PC-3 (cell line): ENCODE data around the gene API5. TPM values are rescaled to one million over a fixed set of nuclear protein-coding genes. Genes with fewer than 3 reads are reported as not detected.

Experiments used
- ATAC-seq: fragments of 200-7000 bp; cut with Tn5 transposase; 2 replicates; pipeline ENCODE4 v1.9.1; 2020; ENCODE audit warnings: mild to moderate bottlenecking, moderate library complexity
- BruUV-seq: library from RNA; stranded (reverse); fragments of 400-500 nt; replicated peaks from 2 replicates; lab custom pipeline; 2021; lab: Mats Ljungman, UMichigan
- CTCF ChIA-PET: fragments of 300-600 bp; sonication (Branson Sonifier 250); formaldehyde crosslinking; loops from one replicate; lab custom pipeline; 2022; ENCODE audit warnings: antibody characterized with exemption; lab: Charles Lee
- POLR2A ChIA-PET: fragments of 300-600 bp; sonication (Branson Sonifier 250); formaldehyde crosslinking; loops from one replicate; lab custom pipeline; 2022; ENCODE audit warnings: antibody characterized with exemption; ENCODE audit not compliant: unreplicated experiment; lab: Charles Lee
- DNase-seq: peaks from one replicate; pipeline ENCODE4 v3.0.0-alpha.2; 2015
- H2AFZ ChIP-seq: fragments of 300-600 bp; sonication (generic); 2 replicates; pipeline ENCODE4 v1.6.0; 2016; ENCODE audit warnings: antibody characterized with exemption, low read length
- H3F3A ChIP-seq: fragments of 300-600 bp; sonication (generic); one replicate; pipeline ENCODE4 v1.6.0; 2017; ENCODE audit warnings: antibody characterized with exemption, low read length, control low read depth, mild to moderate bottlenecking; ENCODE audit not compliant: unreplicated experiment
- H3K27ac ChIP-seq: fragments of 300-600 bp; sonication (generic); 2 replicates; pipeline ENCODE4 v1.5.1; 2016; ENCODE audit warnings: mild to moderate bottlenecking, low read length
- H3K27me3 ChIP-seq: fragments of 300-600 bp; sonication (generic); 2 replicates; pipeline ENCODE4 v1.6.1; 2016; ENCODE audit warnings: low read length, mixed read lengths
- H3K36me3 ChIP-seq: fragments of 300-600 bp; sonication (generic); 2 replicates; pipeline ENCODE4 v1.6.1; 2016; ENCODE audit warnings: low read depth, mixed run types, low read length, mixed read lengths
- H3K4me1 ChIP-seq: fragments of 300-600 bp; sonication (generic); 2 replicates; pipeline ENCODE4 v1.5.1; 2016; ENCODE audit warnings: low read length; ENCODE audit not compliant: insufficient read depth
- H3K4me2 ChIP-seq: fragments of 300-600 bp; sonication (generic); 2 replicates; pipeline ENCODE4 v1.6.0; 2016; ENCODE audit warnings: low read length
- H3K4me3 ChIP-seq: fragments of 300-600 bp; sonication (generic); 2 replicates; pipeline ENCODE4 v1.5.1; 2016; ENCODE audit warnings: mild to moderate bottlenecking, low read length, mixed read lengths
- H3K79me2 ChIP-seq: fragments of 300-600 bp; sonication (generic); 2 replicates; pipeline ENCODE4 v1.6.1; 2017; ENCODE audit warnings: low read length, mixed read lengths
- H3K9ac ChIP-seq: fragments of 300-600 bp; sonication (generic); 2 replicates; pipeline ENCODE4 v1.6.0; 2016; ENCODE audit warnings: mild to moderate bottlenecking, low read length
- H3K9me2 ChIP-seq: fragments of 300-600 bp; sonication (generic); replicated peaks from 2 replicates; pipeline ENCODE4 v1.6.1; 2016; ENCODE audit warnings: mixed run types, low read length, mixed read lengths
- H3K9me3 ChIP-seq: fragments of 300-600 bp; sonication (generic); 2 replicates; pipeline ENCODE4 v1.6.1; 2016; ENCODE audit warnings: low read length, mixed read lengths
- H4K20me1 ChIP-seq: fragments of 300-600 bp; sonication (generic); 2 replicates; pipeline ENCODE4 v1.6.1; 2016; ENCODE audit warnings: low read length, mixed read lengths
- EZH2 ChIP-seq: fragments of 300-600 bp; sonication (generic); IDR thresholded peaks from one replicate; pipeline ENCODE4 v1.6.1; 2017; ENCODE audit warnings: antibody characterized with exemption, mild to moderate bottlenecking, low read length; ENCODE audit not compliant: unreplicated experiment
- EZH2phosphoT487 ChIP-seq: fragments of 300-600 bp; sonication (generic); IDR thresholded peaks from 2 replicates; pipeline ENCODE4 v1.6.1; 2018; ENCODE audit warnings: mild to moderate bottlenecking, antibody characterized with exemption, low read length, borderline replicate concordance
- intact Hi-C: fragments of 100-400 bp; cut with micrococcal nuclease; formaldehyde crosslinking; loops from 2 replicates; pipeline ENCODE4 v1.9.0; 2023
- total RNA-seq: library from RNA; depleted of rRNA; stranded (reverse); fragments of >200 nt; gene quantifications from 2 replicates; pipeline ENCODE4 v1.2.3, GENCODE V29; 2014
- TF ChIP-seq, protein P1 (sequence below): fragments of 300-600 bp; sonication (generic); conservative IDR thresholded peaks from 2 replicates; pipeline ENCODE4 v1.5.1; 2017; ENCODE audit warnings: antibody characterized with exemption, low read depth, mild to moderate bottlenecking, low read length

The API5 gene
- total RNA-seq, 1 experiment from 2014 or later = 79.5 TPM

DNA sequence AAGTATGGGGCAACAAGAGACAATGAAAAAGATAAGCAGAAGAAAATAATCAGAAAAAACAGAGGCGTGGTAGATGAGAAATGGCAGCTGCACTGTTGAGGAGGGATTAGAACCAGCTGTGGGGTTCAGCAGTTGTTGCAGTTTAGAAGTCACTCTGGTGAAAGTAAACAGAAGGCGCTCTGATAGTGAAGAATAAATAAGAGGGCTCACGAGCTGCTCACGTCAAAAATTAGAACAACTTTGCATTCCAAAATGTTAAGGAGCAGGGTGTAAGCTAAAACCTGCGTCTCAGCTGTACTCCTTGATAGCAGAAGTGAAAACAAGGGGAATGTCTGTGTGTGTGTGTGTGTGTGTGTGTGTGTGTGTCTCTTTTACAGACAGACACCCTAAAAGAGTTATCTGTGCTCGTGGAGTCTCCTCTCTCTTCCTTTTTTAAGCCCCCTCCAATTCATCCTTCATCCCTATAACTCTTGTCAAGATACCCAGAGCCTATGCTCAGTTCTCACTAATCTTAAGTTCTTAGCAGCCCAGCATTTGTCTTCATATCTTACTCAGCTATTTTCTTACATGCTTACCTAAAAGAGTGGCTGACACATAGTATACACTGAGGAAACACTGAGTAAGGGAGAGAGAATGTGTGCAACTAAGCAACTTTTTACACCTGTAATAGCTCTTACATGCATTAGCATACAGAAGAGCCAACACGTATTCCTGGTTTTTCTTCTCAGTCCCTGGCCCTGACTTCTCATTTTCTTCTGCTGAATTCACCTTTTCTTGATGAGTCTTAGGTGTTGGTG, 55.8 kb downstream of the API5 start:
- intact Hi-C loops = no loop called here
- Histone ChIP-seq H3K79me2 (peaks cover 93% of the 10 kb centered on the region), H3K9me3 (no peaks in the 10 kb centered on the region), H4K20me1 (peaks cover 14% of the 10 kb centered on the region), H3K9ac (no peak overlapping the region), H3K9me2 (no peaks in the 10 kb centered on the region), H3K4me2 (no peak overlapping the region), H3F3A (no peaks in the 10 kb centered on the region), H3K27ac (no peak overlapping the region), H3K4me1 (no peaks in the 10 kb centered on the region), H3K4me3 (no peak overlapping the region), H3K27me3 (no peaks in the 10 kb centered on the region), H3K36me3 (peaks cover 4% of the 10 kb centered on the region; the same call in 1 of the 2 replicates), H2AFZ (no peak overlapping the region)
- ChIA-PET POLR2A (no interaction called here), CTCF (no interaction called here)
- DNase-seq (no peak), ATAC-seq (no peak)
- BruUV-seq = no TSS peak
- no peak for TF ChIP-seq EZH2phosphoT487
- TF ChIP-seq, protein P1, sequence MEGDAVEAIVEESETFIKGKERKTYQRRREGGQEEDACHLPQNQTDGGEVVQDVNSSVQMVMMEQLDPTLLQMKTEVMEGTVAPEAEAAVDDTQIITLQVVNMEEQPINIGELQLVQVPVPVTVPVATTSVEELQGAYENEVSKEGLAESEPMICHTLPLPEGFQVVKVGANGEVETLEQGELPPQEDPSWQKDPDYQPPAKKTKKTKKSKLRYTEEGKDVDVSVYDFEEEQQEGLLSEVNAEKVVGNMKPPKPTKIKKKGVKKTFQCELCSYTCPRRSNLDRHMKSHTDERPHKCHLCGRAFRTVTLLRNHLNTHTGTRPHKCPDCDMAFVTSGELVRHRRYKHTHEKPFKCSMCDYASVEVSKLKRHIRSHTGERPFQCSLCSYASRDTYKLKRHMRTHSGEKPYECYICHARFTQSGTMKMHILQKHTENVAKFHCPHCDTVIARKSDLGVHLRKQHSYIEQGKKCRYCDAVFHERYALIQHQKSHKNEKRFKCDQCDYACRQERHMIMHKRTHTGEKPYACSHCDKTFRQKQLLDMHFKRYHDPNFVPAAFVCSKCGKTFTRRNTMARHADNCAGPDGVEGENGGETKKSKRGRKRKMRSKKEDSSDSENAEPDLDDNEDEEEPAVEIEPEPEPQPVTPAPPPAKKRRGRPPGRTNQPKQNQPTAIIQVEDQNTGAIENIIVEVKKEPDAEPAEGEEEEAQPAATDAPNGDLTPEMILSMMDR = no peak
- TF ChIP-seq EZH2 = no peak

- H3K4me1 ChIP-seq = peaks cover 15% of the 10 kb centered on the region
- no TSS peak for BruUV-seq
- H3K4me3 ChIP-seq = peak overlapping the region; percentile 43; the same call in 1 of the 2 replicates
- peak overlapping the region; percentile 77 for H3K4me2 ChIP-seq
- no peak overlapping the region for H2AFZ ChIP-seq
- H3K9me2 ChIP-seq = no peaks in the 10 kb centered on the region
- ChIA-PET CTCF (no interaction called here), POLR2A (interaction anchor here (1.0 kb wide), 1 partner anchor 17 kb away, joined by 7 read pairs; the partner anchor contains the start of gene TTC17)
- H3K79me2 ChIP-seq = peaks cover 52% of the 10 kb centered on the region
- intact Hi-C loops = loop anchor here (1.0 kb wide), 1 partner anchor 18 kb away; the partner anchor contains the start of gene TTC17
- DNase-seq = peak; percentile 44
- peak; percentile 72 for ATAC-seq
- H3K9ac ChIP-seq = 0 out of 2 replicates have a peak overlapping the region, but pooled peaks have one; percentile 14
- peaks cover 14% of the 10 kb centered on the region for H3K36me3 ChIP-seq
- 0 out of 2 replicates have a peak, but pooled peaks cover 5% of the 10 kb centered on the region for H4K20me1 ChIP-seq
- H3F3A ChIP-seq = no peaks in the 10 kb centered on the region
- H3K27ac ChIP-seq = peak overlapping the region; percentile 64
- H3K9me3 ChIP-seq = no peaks in the 10 kb centered on the region
- no peaks in the 10 kb centered on the region for H3K27me3 ChIP-seq
- TF ChIP-seq EZH2 = no peak
- TF ChIP-seq, protein P1 = no peak
- no peak for TF ChIP-seq EZH2phosphoT487
These were observed 64.3 kb downstream of the API5 start for GRCh38 chr11:43376065-43376464.
